OCI-LY1 (cell line): ENCODE measurements around the gene CCDC33.

Source experiments
- H2AFZ ChIP-seq: fragments of 200-600 bp; sonication (generic), shearing (Covaris generic); 2 replicates; pipeline ENCODE4 v1.6.0; 2014; ENCODE audit warnings: antibody characterized with exemption, mild to moderate bottlenecking, low read length
- H3F3A ChIP-seq: fragments of 200-600 bp; sonication (generic), shearing (Covaris generic); 2 replicates; pipeline ENCODE4 v1.6.0; 2014; ENCODE audit warnings: mild to moderate bottlenecking, antibody characterized with exemption, low read length, moderate library complexity; ENCODE audit not compliant: insufficient read depth
- H3K27ac ChIP-seq: fragments of 200-600 bp; sonication (generic); 2 replicates; pipeline ENCODE4 v1.5.1; 2014; ENCODE audit warnings: low read length, mixed run types, mild to moderate bottlenecking, low read depth; ENCODE audit not compliant: poor library complexity, severe bottlenecking
- H3K27me3 ChIP-seq: fragments of 200-600 bp; sonication (generic); 2 replicates; pipeline ENCODE4 v1.6.0; 2014; ENCODE audit warnings: antibody characterized with exemption, mild to moderate bottlenecking, low read length, moderate library complexity; ENCODE audit not compliant: insufficient read depth
- H3K36me3 ChIP-seq: fragments of 200-600 bp; sonication (generic); 2 replicates; pipeline ENCODE4 v1.6.1; 2014; ENCODE audit warnings: mild to moderate bottlenecking, antibody characterized with exemption, low read length, moderate library complexity, mixed read lengths; ENCODE audit not compliant: insufficient read depth
- H3K4me1 ChIP-seq: fragments of 200-600 bp; sonication (generic); 2 replicates; pipeline ENCODE4 v1.5.1; 2014; ENCODE audit warnings: mild to moderate bottlenecking, low read length, moderate library complexity; ENCODE audit not compliant: insufficient read depth, severe bottlenecking
- H3K4me2 ChIP-seq: fragments of 200-600 bp; sonication (generic), shearing (Covaris generic); 2 replicates; pipeline ENCODE4 v1.6.1; 2014; ENCODE audit warnings: low read length
- H3K4me3 ChIP-seq: fragments of 200-600 bp; sonication (generic); 2 replicates; pipeline ENCODE4 v1.5.1; 2014; ENCODE audit warnings: low read length, low read depth, mild to moderate bottlenecking, mixed read lengths; ENCODE audit not compliant: poor library complexity, severe bottlenecking
- H3K79me2 ChIP-seq: fragments of 200-600 bp; shearing (Covaris generic); 2 replicates; pipeline ENCODE4 v1.6.1; 2016; ENCODE audit warnings: mixed run types, low read length, mixed read lengths; ENCODE audit not compliant: insufficient read depth
- H3K9ac ChIP-seq: fragments of 200-600 bp; sonication (generic), shearing (Covaris generic); 2 replicates; pipeline ENCODE4 v1.6.1; 2014; ENCODE audit warnings: mild to moderate bottlenecking, low read length, mixed read lengths
- H3K9me2 ChIP-seq: fragments of 200-600 bp; sonication (generic), shearing (Covaris generic); 2 replicates; pipeline ENCODE4 v1.6.1; 2014; ENCODE audit warnings: low read depth, mild to moderate bottlenecking, low read length, mixed read lengths
- H3K9me3 ChIP-seq: fragments of 200-600 bp; shearing (Covaris generic); 2 replicates; pipeline ENCODE4 v1.6.1; 2014; ENCODE audit warnings: low read length, mixed read lengths
- H4K20me1 ChIP-seq: fragments of 200-600 bp; sonication (generic), shearing (Covaris generic); 2 replicates; pipeline ENCODE4 v1.6.0; 2016; ENCODE audit warnings: mild to moderate bottlenecking, low read length; ENCODE audit not compliant: insufficient read depth
- EZH2 ChIP-seq: fragments of 200-600 bp; sonication (generic), shearing (Covaris generic); IDR thresholded peaks from 2 replicates; pipeline ENCODE4 v1.8.0; 2017; ENCODE audit warnings: borderline replicate concordance, mixed run types, mild to moderate bottlenecking, antibody characterized with exemption, low read length, moderate library complexity, mixed read lengths
- TF ChIP-seq, protein P1 (sequence below): fragments of 200-600 bp; sonication (generic), shearing (Covaris generic); IDR thresholded peaks from 2 replicates; pipeline ENCODE4 v1.5.1; 2017; ENCODE audit warnings: mild to moderate bottlenecking, antibody characterized with exemption, low read length, moderate library complexity, mixed read lengths

CCDC33 gene

GRCh38 chr15:74297887-74298286 lies 61.8 kb downstream of the CCDC33 start:
- Histone ChIP-seq H3K4me1 (no peaks in the 10 kb centered on the region), H3K36me3 (no peaks in the 10 kb centered on the region), H2AFZ (no peak overlapping the region), H3F3A (no peaks in the 10 kb centered on the region), H3K9me3 (no peaks in the 10 kb centered on the region), H3K27me3 (no peaks in the 10 kb centered on the region), H3K79me2 (no peaks in the 10 kb centered on the region), H3K9me2 (no peaks in the 10 kb centered on the region), H3K4me3 (no peak overlapping the region), H3K27ac (no peak overlapping the region), H4K20me1 (no peaks in the 10 kb centered on the region), H3K4me2 (no peak overlapping the region), H3K9ac (no peak overlapping the region)
- TF ChIP-seq, protein P1, sequence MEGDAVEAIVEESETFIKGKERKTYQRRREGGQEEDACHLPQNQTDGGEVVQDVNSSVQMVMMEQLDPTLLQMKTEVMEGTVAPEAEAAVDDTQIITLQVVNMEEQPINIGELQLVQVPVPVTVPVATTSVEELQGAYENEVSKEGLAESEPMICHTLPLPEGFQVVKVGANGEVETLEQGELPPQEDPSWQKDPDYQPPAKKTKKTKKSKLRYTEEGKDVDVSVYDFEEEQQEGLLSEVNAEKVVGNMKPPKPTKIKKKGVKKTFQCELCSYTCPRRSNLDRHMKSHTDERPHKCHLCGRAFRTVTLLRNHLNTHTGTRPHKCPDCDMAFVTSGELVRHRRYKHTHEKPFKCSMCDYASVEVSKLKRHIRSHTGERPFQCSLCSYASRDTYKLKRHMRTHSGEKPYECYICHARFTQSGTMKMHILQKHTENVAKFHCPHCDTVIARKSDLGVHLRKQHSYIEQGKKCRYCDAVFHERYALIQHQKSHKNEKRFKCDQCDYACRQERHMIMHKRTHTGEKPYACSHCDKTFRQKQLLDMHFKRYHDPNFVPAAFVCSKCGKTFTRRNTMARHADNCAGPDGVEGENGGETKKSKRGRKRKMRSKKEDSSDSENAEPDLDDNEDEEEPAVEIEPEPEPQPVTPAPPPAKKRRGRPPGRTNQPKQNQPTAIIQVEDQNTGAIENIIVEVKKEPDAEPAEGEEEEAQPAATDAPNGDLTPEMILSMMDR, result no peak
- no peak for TF ChIP-seq EZH2

DNA sequence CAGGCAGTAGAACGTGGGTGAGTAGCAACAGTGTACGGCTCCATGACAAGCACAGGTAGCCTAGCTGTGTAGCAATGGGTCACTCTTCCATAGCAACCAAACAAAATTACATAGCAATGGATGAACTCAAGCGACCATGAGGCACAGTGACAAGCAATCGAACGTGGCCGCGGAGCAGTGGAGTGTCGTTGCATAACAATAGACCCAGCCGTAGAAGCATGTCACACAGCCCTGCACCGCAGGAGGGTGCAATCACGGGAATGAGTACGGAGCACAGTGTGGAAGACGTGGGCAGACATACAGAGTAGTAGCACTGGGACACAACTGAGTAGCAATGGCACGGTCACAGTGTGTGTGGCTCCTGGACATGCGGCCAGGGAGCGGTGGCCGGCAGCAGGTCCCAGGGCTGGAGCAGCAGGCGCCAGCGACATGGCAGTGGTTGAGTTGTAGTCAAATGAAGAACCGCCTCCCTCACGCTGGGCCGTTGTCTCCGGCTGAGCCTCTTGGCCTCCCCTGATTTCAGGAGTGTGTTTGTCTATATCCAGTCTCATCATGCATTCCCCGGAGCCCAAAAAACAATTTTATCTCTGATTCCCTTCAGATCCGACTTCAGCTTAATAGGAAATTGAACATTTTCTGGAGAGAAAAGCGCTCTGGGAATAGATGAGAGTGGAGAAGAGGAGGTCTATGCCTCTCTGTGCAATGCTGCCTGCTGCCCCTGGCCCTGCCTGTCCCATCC lies 64.1 kb downstream of the CCDC33 start:
- H3K4me3 ChIP-seq, result no peak overlapping the region
- no peaks in the 10 kb centered on the region for H3K27me3 ChIP-seq
- no peaks in the 10 kb centered on the region for H3K36me3 ChIP-seq
- no peak overlapping the region for H3K9ac ChIP-seq
- H3K27ac ChIP-seq, result no peak overlapping the region
- no peaks in the 10 kb centered on the region for H3K9me3 ChIP-seq
- no peaks in the 10 kb centered on the region for H3K79me2 ChIP-seq
- no peaks in the 10 kb centered on the region for H4K20me1 ChIP-seq
- H3K9me2 ChIP-seq, result no peaks in the 10 kb centered on the region
- no peaks in the 10 kb centered on the region for H3F3A ChIP-seq
- H3K4me1 ChIP-seq, result no peaks in the 10 kb centered on the region
- H2AFZ ChIP-seq, result no peak overlapping the region
- no peak overlapping the region for H3K4me2 ChIP-seq
- TF ChIP-seq, protein P1, result no peak
- no peak for TF ChIP-seq EZH2

GRCh38 chr15:74301583-74302361 lies 65.6 kb downstream of the CCDC33 start:
- Histone ChIP-seq H3K27me3 (no peaks in the 10 kb centered on the region), H3F3A (no peaks in the 10 kb centered on the region), H3K4me2 (no peak overlapping the region), H2AFZ (no peak overlapping the region), H3K79me2 (no peaks in the 10 kb centered on the region), H3K36me3 (no peaks in the 10 kb centered on the region), H3K9ac (no peak overlapping the region), H3K4me3 (no peak overlapping the region), H4K20me1 (no peaks in the 10 kb centered on the region), H3K27ac (no peak overlapping the region), H3K4me1 (no peaks in the 10 kb centered on the region), H3K9me3 (no peaks in the 10 kb centered on the region), H3K9me2 (no peaks in the 10 kb centered on the region)
- TF ChIP-seq EZH2, result no peak
- TF ChIP-seq, protein P1, result no peak
